Measurements from ENCODE around the gene NPIPA5.
"Not testable (repeated sequence)": the region's sequence is repeated elsewhere in the genome, so short reads cannot be mapped to it uniquely, and the experiment has no call there.

Gene NPIPA5

DNA sequence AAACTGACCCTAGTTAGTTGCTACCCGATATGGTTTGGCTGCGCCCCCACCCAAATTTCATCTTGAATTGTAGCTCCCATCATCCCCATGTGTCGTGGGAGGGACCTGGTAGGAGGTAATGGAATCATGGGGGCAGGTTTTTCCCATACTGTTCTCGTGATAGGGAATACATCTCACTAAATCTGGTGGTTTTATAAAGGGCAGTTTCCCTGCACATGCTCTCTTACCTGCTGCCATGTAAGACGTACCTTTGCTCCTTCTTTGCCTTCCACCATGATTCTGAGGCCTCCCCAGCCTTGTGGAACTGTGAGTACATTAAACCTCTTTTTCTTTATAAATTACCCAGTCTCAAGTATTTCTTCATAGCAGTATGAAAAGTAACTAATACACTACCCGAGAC, 10.0 kb upstream of the NPIPA5 start:
- not testable (repeated sequence) for DNase-seq

GRCh38 chr16:15382810-15383209, 4.7 kb upstream of the NPIPA5 start:
- not testable (repeated sequence) for DNase-seq

DNA sequence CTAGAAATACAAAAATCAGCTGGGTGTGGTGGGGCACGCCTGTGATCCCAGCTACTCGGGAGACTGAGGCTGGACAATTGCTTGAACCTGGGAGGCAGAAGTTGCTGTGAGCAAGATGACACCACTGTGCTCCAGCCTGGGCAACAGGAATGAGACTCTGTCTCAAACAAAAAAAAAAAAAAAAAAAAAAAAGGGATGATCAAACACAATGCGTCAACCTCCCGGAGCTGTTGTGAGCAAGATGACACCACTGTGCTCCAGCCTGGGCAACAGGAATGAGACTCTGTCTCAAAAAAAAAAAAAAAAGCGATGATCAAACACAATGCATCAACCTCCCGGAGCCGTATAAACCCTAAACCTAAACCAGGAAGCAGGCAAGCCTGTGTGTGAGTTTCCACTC, 20.6 kb downstream of the NPIPA5 start:
- not testable (repeated sequence) for DNase-seq

DNA sequence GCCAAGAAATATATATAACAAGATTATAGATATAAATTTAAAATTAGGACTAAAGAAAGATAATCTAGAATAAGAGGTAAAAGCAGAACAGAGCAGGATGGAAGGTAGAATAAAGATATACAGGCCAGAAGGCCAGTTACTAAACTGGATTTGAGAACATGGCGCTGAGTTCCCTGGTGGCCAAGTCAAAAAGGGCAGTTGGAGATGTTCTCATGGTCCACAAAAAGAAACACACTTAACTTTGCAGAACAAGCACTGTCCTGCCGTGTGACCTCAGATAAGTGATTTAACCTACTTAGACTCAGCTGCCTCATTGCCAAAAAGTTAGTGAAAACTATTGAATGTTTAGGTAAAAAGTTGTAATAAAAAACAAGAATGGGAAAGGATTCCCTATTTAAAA, 23.2 kb downstream of the NPIPA5 start:
- DNase-seq, result not testable (repeated sequence)

- DNase-seq, result not testable (repeated sequence)
These were observed 25.2 kb downstream of the NPIPA5 start for GRCh38 chr16:15352852-15353251.

GRCh38 chr16:15351745-15352144, 26.3 kb downstream of the NPIPA5 start:
- DNase-seq, result not testable (repeated sequence)

- not testable (repeated sequence) for DNase-seq
These were observed 26.8 kb downstream of the NPIPA5 start for GRCh38 chr16:15351251-15351650.

GRCh38 chr16:15348721-15349120, 29.4 kb downstream of the NPIPA5 start:
- DNase-seq, result not testable (repeated sequence)

DNA sequence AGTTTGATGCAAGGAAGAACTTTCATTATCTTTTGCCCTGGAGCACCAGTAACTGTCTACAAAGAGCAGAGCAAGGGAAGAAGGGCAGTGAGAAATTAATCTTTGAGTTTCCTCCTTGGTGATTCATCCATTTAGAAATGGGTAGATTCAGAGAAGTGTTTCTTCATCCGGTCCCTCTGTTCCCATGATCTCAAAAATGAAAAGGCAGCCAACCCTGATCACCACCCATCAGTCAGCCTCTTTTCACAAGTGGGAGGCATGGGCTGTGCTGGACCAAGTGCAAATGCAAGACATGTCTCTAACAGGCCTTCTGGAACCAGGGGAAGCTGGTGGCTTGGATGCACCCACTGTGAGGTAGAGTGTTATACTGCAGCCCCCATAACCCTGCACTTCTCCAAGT, 35.8 kb downstream of the NPIPA5 start:
- DNase-seq, result not testable (repeated sequence)

DNA sequence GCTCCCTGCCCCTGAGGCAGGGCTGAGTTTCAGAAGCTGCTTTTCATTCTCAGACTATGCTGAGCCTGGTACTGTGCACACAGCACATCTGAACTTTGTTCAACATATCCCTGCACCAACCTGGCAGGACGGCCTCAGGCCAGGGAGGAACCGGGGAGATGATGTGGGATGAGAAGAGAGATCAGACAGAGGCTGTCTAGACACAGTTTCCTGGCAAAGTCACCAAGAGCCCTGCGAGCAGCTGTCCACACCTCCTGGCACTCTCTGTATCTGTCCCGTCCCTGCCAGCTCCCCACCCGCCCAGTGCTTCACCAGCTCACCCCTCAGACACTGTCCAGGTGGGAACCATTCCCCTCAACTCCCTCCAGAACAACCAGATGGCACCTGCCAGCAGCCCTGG, 39.1 kb downstream of the NPIPA5 start:
- DNase-seq, result not testable (repeated sequence)

- DNase-seq, result not testable (repeated sequence)
These were observed 40.0 kb downstream of the NPIPA5 start for GRCh38 chr16:15337974-15338605.

- DNase-seq, result not testable (repeated sequence)
These were observed 42.5 kb downstream of the NPIPA5 start for GRCh38 chr16:15335609-15336008.

DNA sequence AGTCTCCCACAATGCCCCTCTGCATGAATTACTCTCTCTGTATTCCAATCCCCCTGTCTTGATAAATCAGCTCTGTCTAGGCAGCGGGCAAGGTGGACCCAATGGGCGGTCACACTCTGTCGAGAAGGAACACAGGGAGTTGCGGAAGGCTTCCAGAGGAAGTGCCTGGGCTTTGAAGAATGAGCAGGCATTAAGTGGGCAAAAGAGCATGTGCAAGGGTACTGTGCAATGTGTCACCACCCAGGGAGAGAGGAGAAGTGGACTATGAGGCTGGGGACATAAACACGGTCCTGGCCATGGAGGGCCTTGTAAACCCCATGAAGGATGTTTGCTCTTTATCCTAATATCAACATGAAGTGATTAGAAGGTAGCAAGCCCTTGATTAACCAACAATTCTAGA, 44.1 kb downstream of the NPIPA5 start:
- DNase-seq, result not testable (repeated sequence)

GRCh38 chr16:15330978-15331377, 47.1 kb downstream of the NPIPA5 start:
- DNase-seq, result not testable (repeated sequence)

DNA sequence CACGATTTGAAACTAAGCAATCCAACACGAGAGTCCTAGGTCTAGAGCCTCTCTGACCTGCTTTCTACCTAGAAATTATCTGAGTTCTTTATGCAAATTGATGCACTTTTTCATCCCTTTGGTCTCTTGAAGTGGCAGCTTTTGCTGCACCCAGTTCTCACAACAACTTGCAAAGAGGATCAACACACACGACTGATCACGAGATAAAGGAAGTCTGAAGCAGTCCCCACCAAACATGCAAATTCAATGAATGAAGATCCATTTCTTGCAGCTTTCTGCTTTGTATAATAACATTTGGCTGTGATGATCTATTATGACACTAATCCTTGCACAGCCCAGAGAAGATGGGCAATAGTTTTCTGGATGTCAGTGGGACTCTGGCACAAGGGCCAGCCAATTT, 53.1 kb downstream of the NPIPA5 start:
- DNase-seq, result not testable (repeated sequence)

DNA sequence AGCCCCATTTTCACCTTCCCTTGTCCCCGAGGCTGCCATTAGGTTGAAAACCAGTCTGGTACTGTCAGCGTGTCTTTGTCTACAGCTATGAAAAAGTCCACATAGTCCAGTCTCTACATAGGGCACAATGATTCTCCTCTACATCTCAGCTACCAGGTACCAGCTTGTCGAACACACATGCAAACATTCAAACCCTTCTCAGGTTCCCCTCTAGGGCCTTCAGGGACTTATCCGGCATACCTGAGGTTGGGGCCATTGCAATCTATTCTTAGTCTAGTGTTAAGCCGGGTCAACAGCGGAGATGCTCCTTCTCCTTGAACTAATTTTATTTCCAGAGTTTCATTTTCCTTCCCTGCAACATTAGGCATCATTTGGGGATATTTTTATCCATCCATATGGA, 54.7 kb downstream of the NPIPA5 start:
- not testable (repeated sequence) for DNase-seq

DNA sequence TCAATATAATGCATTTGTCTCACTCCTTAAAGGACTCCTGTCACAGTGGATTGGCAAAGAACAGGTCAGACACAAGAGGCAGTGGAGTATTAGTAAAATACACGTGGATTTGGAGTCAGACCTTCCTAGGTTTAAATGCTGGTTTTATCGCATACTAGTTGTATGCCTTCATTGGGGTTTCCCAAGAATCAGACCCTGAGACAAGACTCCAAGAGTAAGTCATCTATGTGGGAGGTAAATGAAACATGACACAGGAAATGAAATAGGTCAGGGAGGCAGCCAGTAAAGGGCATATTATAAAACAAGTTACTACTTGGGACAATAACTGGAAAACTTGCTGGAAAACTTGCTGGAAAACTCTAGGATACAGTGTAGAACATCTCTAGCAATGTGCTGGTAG, 56.9 kb downstream of the NPIPA5 start:
- DNase-seq, result not testable (repeated sequence)

DNA sequence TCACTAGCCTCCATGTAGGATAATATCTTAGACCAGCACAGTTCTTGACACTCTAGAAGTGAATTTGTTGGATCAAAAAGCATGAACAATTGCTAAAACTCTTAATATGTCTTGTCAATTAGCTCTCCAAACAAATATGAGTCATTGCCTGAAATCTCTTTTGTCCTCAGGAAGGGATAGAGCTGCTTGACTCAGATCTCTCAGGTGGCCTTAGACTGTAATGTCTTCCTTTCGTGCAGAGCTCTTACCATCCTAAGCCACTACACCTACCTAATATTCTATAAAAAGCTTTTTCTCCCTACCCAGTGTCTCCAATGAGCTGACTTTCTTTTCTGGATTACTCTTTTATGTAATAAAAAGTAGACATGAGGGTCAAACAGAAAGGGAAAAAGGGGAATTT, 63.5 kb downstream of the NPIPA5 start:
- not testable (repeated sequence) for DNase-seq
